ENCODE data around the gene RRP15.

Gene RRP15, protein sequence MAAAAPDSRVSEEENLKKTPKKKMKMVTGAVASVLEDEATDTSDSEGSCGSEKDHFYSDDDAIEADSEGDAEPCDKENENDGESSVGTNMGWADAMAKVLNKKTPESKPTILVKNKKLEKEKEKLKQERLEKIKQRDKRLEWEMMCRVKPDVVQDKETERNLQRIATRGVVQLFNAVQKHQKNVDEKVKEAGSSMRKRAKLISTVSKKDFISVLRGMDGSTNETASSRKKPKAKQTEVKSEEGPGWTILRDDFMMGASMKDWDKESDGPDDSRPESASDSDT

GRCh38 chr1:218284917-218285635, at the start of gene RRP15:
Gene RRP15, plus strand, starts transcription at chr1:218285293. Its CDS starts 24 bp downstream, at chr1:218285317.
- peak; percentile 91 for DNase-seq

DNA sequence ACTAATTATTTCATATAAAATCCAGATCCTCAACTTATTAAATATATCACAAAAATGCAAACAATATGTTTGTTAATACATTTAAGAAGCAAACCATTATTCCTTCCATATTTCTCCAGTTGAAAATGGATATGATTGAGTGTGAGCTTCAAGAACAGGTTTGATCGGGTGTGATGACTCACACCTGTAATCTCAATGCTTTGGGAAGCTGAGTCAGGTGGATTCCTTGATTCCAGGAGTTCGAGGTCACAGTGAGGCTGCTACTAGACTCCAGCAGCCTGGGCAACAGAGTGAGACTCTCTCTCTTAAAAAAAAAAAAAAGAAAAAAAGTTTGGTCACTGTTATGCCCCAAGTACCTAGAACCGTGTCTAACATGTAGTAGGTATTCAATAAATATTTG, 42.9 kb upstream of the RRP15 start:
- DNase-seq = no peak

GRCh38 chr1:218247339-218247738, 37.8 kb upstream of the RRP15 start:
- DNase-seq = no peak

- DNase-seq = peak; percentile 58
Observed at GRCh38 chr1:218249338-218250140, 35.6 kb upstream of the RRP15 start.

DNA sequence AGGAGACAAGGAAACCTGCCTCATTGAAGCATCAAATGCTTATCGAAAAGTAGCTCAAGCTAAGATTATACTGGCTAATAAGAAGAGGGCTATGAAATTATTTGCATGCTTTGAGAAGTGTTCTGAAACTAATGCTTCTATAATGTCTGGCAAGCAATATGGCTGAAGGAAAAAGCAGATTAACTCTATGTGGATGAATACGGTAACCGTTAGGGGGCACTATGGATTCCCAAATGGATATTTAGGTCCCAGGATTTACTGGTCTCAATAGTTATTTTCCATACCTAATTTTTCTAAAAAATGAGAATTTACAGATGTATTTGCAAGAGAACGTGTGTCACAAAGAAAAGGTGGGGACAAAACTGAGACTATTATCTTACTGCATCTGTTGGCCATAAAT, 34.6 kb upstream of the RRP15 start:
- no peak for DNase-seq

- no peak for DNase-seq
Observed at GRCh38 chr1:218254296-218254946, 30.7 kb upstream of the RRP15 start.

DNA sequence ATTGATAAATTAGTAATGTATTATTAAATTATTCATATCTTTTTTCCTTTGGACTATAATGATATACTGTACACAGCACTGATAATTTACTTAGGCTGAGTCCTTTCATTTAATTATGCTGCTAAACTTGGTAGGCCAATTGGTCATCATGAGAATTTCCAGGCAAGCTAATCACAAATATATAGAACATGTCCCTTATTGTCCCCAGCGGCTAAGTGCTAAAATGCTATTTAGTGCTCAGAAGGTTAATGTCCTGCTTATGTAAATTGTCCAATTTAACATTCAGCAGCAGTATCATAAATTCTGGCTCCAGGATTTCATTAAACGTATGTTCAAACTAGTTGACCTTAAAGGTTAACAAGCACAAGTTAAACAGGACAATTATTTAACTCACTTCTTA, 30.0 kb upstream of the RRP15 start:
- DNase-seq = no peak

DNA sequence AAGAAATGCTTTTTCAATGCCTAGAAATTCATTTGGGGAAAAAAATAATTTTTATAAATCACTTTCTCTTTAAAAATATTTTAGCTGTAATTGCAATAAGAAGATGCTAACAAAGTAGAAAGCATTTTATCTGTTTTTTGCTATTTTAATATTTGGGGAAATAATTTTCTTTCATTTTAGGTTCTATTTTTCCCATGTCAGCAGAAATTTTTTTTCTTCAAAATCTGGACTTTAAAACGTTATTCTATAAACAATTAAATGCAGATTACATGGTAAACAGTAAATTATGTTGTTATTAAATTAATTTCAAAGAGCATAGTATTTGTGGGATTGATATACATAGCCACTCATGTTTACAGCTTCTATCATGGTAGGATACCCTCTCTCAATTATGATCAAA, 27.7 kb upstream of the RRP15 start:
- no peak for DNase-seq

- no peak for DNase-seq
Observed at GRCh38 chr1:218257971-218258370, 27.1 kb upstream of the RRP15 start.

- no peak for DNase-seq
Observed at GRCh38 chr1:218259339-218259738, 25.8 kb upstream of the RRP15 start.

DNA sequence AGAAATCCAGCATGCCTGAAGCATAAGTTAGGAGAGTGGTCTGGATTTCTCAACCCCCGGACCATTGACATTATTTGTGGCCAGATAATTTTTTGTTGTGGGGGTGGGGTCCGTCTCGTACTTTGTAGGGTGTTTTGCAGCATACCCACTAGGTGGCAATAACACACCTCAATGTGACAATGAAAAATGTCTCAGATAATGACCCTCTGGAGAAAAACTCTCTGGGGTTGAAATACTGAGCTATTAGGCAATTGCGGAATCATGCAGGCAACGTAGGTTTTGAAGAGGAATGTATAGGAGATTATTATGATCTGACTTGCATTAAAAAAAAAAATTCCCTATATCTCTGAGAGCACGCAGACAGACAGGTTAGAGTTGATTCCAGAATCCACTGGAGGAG, 25.3 kb upstream of the RRP15 start:
- no peak for DNase-seq

- no peak for DNase-seq
Observed at GRCh38 chr1:218262259-218262658, 22.8 kb upstream of the RRP15 start.

- no peak for DNase-seq
Observed at GRCh38 chr1:218266356-218266755, 18.7 kb upstream of the RRP15 start.

DNA sequence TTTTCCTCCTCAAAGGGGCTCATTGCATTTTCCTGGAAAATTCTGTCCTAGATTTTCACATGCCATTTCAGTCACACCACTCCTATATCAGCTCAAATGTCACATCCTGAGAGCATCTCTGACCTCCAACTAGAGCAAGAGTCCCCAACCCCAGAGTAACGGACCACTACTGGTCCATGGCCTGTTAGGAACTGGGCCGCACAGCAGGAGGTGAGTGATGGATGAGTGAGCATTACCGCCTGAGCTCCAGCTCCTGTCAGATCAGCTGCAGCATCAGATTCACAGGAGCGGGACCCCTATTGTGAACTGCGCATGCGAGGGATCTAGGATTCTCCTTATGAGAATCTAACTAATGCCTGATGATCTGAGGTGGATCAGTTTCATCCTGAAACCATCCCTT, 12.7 kb upstream of the RRP15 start:
- DNase-seq = no peak

GRCh38 chr1:218273762-218274479, 11.2 kb upstream of the RRP15 start:
- no peak for DNase-seq

DNA sequence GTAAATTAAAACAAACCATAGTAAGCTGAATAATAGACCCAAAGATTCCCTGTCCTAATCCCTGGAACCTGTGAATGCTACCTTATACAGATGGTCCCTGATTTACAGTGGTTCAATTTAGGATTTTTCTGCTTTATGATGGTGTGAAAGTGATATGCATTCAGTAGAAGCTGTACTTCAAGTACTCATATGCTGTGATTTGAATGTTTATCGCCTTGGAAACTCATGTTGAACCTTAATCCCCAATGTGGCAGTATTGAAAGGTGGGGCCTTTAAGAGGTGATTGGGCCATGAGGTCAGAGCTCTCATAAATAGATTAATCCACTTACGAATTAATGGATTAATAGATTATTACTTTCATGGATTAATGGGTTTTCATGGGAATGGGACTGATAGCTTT, 10.6 kb upstream of the RRP15 start:
- DNase-seq = no peak

DNA sequence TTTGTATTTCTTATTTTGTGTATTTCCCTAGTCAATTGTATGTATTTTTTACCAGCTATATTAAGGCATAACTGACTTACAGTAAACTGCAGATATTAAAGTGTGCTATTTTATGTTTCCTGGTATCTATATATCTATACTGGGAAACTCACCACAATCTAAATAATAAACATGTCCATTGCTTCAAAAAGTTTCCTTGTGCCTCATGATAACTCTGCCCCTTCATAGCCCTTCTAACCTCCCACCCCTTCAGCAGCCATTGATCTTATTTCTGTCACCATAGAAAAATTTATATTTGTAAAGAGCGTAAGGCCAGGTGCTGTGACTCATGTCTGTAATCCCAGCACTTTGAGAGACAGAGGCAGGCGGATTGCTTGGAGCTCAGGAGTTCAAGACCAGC, 9.3 kb upstream of the RRP15 start:
- DNase-seq = no peak

DNA sequence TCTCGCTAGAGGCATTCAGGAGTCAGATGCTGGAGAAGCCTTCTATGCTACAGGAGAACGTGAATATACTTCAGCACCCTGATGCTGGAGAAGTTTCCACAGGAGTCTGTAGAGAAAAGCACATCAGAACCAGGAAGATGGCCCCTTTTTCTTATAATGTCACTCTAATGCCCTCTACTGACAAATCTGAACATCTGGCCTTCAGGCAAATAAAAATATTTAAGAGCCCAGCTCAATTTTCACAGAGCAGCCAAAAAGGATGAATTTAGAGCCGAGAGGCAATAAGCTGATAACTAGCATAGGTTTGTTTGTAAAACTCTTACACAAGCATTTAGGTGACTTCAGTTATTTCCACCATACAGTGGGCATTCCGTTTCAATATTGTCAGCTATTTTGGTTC, 3.8 kb upstream of the RRP15 start:
- DNase-seq = no peak

DNA sequence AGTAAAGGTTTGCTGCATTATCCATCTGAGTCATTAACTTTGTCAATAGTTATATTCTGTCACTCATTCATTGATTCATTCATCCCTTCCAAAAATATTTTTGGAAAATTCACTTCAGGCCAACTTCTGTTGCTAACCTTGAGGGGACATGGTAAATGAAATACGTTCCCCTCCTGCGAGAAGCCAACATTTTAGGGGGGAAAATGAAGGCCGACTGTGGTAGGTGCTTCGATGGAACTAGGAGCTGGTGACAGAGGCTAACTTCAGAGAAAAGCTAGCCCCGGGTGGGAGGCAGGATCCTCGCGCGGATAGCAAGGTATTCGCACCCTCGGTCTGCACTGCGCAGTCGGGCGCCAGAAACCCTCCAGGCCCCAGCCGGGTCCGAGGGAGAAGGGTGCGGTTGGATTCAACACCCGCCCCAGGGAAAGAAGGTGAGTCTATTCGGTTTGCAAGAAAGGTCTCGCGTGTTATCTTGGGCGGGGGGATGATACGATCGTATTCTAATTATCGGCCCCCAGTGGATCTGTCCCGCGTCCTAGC, 646 bp upstream of the RRP15 start:
- peak; percentile 26 for DNase-seq

GRCh38 chr1:218292515-218292914, 7.4 kb downstream of the RRP15 start:
- DNase-seq = no peak

GRCh38 chr1:218294546-218294945, 9.5 kb downstream of the RRP15 start:
- no peak for DNase-seq

- no peak for DNase-seq
Observed at GRCh38 chr1:218296162-218296561, 11.1 kb downstream of the RRP15 start.

Data from NCI-H1092 (cell line).